KG1 (cell line): Measurements from ENCODE around the gene KIAA1755.

Experiments used
- DNase-seq: peaks from one replicate; lab custom pipeline; 2025; lab: John Stamatoyannopoulos, UW

The KIAA1755 gene

DNA sequence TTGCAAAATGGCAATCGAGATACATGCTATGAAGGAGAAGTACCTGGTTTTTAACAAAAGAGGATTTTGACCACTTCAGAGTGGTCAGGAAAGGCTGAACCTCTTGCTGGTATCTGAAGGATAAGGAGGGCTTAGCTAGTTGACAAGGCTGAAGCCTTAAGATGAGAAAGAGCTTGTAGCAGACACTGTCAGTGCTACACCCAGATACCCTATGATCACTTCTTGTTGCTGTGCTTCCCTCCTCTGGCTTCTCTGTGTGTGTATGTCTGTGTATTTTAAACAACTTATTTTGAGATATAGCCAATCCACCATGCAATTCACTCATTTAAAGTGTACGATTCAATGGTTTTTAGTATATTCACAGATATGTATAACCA, 56.6 kb downstream of the KIAA1755 start:
- DNase-seq = no peak

DNA sequence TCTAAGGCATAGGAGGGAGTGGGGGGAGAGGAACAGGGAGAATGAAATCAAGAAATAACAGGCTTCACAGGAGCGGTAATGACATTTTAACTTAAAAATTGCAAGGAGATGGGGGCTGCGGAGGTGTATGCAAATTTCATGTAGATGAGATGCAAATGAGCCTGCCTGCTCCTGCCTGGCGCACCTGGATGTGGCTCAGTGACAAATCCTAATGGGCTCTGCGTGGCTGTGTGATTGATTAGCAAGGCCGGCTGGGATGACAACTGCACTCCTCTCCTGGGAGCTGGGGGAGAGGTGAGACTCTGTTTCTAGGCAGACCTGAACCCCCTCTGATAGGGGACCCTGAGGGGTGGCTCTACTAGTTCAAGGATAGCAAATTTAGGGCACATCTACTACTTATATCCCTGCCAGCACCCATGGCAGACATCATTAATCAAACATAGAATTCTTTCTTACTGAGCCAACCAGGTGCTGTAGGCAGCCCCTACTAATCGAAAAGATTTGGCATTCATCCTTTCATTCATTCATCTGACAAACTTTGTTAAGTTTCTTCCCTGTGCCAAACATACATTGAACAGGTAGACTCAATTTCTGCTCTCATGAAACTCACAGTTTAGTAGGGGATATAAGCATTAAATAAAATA, 57.1 kb downstream of the KIAA1755 start:
- DNase-seq = no peak

DNA sequence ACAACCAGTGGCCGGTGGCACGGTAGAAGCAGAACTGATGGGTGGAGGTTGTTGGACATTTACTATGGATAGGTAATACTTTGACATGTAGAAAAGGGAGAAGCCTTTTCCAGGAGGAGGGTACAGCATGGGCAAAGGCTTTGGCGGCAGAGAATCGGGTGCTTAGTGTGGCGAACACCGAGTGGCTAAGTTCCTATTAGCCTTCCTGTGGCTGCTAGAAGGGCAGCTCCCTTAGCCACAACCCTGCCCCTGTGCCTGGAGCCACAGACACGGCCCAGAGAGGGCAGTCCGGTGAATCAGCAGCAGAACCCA, 57.6 kb downstream of the KIAA1755 start:
- DNase-seq = no peak

DNA sequence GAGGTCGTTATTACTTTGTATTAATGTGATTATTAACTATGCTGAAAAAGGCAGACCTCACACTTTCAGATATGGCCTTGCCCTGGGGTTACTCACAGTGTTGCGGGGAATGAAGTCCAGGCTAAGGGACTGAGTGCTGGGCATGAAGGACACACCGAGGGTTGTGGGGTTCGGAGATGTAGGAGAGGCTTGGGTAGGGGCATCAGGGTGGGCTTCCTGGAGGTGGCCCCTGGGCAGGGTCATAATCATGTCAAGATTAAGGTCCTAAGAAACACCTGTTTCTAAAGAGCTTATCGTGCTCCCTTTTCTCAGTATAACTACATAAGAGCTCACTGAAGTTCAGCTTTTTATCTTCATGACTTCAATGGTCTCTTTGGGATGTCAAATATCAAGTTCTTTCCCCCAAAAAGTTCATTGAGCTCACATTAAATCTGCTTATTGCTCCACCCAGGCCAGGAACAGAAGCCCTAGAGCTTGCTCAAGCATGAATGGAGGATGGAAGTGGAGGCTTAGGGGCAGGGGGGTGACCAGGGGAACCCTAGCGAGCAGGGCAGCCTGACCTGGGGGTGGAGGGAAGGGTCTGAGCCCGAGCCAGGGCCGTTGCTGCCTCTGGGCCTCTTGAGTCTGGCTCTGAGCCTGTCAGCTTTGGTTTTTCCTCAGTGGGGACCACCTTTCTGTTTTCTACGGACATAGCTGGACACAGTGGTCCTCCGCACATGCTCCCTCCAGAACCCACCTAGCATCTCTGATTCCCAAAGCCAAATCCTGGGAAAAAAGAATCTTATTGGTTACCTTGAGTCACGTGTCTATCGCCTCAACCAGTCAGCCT, 58.2 kb downstream of the KIAA1755 start:
- DNase-seq = no peak

DNA sequence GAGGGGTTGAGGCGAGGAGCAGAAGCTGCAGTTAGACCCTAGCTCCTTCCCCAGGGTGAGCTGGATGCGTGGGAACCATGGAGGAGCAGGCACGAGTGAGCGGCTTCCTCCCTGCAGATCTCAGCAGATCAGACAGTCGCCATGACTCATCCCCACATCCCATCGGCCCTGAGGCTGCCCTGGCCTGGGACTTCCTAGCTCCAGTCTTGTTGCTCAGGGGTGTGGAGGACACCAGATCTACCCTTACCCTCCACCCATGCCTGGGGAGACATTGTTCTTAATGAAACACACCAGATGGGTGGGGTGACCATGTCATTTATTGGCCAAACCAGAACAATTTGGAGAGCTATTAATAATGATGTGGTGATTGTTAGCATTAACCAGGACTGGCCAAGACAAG, 59.2 kb downstream of the KIAA1755 start:
- no peak for DNase-seq

DNA sequence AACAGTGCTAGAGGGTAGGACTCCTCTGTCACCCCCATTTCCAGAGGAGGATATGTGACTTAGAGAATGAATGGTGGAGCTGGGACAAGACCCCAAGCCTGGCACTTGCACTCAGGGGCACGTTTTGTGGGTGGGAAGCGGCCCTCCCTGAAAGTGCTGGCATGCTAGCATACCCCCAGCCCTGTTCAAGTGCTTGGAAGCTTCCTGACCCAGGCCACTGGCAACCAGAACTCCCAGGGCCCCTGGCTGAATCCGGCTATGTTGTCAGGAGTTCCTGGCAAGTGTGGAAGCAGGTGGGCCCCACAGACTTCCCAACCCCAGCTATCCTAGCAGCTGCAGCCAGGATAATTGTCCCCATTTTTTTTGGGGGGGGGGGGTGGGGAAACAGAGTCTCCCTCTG, 59.9 kb downstream of the KIAA1755 start:
- no peak for DNase-seq

DNA sequence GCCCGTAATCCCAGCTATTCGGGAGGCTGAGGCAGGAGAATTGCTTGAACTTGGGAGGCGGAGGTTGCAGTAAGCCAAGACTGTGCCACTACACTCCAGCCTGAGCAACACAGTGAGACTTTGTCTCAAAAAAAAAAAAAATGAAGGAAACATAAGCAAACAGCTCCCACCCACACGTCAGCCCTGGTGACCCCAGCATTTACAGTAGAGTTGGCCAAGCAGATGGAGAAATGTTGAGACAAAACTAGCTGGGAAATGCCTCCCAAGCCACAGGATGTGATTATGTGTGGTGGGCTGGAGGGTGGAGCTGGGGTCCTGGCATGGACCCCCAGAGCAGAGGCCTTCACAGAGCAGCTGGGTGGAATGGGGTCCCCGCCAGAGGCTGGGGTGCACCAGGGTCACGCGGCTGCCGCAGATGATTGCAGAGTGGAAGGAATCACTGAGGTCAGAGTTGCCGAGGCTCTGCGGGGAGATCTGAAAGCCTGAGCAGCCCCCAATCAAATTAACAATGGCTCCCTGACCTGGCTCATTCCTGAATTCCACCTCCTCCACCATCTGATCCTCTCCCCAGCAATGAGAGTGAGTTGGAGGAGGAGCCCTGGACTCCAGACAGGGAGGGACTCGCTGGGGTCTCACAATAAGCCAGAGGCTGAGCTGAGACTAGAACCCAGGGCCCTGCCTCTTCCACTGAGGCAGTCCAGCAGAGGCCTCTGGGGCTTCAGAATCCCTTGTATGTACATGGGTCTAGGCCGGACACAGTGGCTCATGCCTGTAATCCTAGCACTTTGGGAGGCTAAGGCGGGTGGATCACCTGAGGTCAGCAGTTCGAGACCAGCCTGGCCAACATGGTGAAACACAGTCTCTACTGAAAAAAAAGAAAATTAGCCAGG, 60.8 kb downstream of the KIAA1755 start:
- no peak for DNase-seq

DNA sequence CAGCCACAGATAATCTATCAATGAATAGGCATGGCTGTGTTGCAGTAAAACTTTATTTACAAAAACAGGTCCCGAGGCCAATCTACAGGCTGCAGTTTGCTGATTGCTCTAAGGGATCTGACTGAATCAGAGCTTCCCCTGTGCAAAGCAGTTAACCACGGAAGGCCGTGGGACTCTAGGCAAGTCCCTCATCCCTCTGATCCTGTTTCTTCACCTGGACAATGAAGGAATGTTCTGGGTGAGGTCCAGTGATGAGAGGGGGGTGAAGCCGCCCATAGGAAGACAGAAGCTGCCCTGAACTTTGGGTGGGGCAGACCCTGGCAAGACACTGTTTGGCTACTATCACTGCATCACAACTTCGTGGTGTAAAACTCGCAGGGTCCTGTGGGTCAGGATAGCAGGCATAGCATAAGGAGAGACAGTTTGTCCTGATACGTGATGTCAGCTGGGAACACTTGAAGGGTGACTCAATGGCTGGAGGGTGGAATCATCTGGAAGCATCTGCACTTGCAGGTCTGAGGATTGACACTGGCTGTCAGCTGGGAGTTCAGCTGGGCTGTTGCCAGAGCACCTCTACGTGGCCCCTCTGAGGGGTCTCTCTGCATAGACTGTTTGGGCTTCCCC, 62.2 kb downstream of the KIAA1755 start:
- DNase-seq = no peak

DNA sequence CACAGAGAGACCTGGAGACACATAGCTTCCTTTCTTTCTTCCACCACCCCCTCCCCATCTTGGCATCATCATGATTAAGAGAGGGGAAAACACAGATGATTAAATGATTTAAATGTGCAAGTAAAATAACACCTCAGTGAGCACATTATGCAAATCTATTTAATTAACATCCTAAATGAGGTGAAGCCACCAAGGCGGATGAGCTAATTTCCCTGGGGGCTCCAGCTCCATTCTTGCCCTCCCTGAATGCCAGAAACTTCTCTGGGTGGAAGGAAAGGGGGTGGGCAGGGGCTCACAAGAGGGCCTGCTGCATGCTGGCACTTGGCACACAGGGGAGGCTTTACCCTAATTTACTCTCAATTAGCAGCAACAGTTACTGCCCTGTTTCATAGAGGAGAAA, 62.9 kb downstream of the KIAA1755 start:
- no peak for DNase-seq

DNA sequence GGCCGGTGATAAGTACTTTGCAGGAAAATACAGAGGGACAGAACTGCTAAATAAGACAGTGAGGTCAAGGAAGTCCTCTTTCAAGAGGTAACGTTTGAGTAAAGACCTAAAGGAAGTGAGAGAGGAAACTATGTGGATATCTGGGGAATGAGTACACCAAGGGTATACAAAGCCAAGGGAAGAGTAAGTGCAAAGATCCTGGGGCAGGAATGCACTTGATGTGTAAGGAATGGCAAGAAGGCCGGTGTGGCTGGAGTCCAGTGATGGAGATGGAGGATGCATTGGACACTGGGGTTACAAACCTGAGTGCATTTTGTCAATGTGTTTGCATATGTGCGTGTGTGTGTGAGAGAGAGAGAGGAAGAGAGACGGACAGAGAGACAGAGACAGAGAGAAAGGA, 63.3 kb downstream of the KIAA1755 start:
- DNase-seq = no peak

DNA sequence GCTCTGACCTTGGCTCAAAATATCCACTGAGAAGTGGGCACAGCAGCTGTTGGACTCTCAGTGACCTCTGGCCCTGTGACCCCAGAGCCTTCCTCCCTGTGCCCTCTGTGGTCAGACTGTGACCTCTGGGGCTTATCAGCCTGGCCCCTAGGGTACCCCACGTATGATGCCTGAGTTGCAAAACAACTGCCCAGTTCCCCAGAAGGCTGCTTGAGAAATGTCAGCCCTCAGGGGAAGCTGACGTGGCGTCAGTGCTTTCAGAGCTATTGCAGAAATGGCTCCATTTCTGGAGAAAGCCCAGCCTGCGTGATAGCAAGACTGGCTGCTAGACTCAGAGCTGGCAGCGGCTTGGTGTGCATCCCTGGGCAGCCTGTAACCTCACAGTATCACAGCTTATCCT, 63.9 kb downstream of the KIAA1755 start:
- DNase-seq = no peak

DNA sequence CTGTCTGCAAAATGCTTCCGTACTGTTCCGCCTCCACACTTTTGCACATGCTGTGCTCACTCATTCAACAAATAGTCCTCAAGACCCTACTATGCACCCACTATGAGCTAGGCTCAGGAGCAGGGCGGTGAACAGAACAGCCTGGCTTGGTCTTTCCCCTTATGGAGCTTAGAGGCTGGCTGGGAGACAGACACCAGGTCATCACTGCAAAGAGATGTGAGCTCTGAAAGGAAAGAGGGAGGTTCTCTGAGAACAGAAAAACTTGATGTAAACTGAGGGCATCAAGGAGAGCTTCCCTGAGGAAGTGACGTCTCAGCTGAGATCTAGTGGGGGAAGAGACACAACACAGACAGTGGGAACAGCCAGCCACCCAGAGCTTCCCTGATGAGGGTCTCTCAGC, 64.5 kb downstream of the KIAA1755 start:
- no peak for DNase-seq

DNA sequence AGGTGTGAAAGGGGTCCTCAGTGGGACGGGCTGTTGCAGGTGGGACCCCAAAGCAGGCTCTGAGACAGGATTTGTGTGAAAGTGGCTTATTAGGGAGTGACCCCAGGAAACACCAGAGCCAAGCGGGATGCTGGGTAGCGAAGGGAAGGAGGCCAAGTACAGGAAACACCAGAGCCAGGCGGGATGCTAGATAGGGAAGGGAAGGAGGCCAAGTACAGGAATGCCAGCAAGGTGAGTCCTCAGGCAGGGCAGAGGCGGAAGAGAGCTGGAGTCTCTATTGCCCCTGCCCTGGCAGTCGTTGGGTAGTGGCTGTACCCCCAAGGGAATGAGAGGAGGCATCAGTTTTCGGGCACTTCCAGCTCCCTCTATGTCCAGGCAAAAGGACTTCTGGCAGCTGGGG, 65.0 kb downstream of the KIAA1755 start:
- DNase-seq = no peak

DNA sequence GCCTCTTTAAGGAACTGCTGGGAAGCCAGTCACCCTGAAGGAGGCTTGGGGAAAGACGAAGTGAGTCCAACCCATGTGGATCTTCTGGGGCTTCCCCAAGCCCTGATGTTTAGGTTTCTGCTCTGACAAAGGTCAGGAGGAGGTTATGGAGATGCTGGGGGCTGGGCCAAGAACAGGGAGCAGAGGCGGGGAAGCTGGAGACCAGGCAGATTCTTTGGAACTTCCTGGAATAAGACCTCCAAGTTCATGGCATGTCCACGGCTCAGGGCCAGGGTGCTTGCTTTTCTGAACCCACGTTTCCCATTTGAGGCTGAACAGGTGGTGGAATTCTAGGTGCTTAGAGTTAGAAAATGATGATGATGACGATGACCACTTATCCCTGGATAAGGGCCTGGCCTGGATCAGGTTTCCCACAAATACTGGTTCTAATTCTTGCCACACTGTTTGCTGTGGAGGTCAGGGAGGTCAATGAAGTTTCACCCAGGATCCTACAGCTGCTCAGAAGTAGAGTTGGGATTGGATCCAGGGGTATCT, 65.5 kb downstream of the KIAA1755 start:
- no peak for DNase-seq

DNA sequence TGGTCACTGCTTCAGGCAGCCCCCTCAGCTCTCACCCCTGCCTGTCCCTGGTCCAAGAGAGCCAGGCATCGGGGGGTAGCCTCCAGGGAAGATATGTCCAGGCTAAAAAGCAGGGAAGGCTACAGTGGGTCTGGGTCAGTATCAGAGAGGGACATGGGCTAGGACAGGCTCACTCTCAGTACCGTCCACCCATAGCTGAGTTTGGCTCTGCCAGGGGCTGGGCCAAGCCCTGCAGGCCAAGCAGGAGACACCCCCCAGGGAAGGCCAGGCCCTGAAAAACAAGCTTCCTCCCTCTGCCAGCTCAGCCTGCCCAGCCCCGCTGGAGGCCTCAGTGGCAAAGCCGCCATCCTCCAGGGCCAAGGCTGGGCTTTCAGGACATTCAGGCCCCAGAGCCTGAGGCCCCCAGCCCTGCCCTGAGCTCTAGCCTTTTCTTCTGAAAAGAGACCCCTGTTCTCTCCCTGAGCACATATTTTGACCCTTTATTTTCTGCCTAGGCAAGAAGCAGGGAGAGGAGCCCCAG, 66.9 kb downstream of the KIAA1755 start:
- DNase-seq = no peak

DNA sequence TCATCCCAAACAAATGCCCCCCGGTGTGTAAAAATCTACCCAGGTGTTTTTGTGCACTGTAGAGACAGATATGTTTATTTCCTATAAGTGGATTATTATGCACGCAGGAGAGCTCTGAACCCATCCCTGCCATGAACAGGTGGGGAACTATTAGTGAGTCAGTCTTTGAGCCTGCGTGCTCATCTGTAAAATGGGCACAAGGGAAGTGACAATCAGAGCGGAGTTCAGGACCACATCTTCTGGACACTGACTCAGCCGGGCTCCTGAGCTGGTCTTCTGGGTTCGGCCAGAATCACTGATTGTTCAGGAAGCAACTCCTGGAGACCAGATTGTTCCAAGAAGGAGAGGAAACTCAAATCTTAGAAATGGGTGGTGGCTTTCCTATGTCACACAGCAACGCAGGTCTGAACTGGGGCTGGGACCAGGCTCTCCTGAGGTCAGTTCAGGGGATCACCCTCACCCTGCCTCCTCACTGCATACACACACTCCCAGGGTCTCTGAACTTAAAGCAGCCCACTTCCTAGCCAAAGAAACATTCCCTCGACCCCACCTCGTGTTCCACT, 68.1 kb downstream of the KIAA1755 start:
- no peak for DNase-seq

DNA sequence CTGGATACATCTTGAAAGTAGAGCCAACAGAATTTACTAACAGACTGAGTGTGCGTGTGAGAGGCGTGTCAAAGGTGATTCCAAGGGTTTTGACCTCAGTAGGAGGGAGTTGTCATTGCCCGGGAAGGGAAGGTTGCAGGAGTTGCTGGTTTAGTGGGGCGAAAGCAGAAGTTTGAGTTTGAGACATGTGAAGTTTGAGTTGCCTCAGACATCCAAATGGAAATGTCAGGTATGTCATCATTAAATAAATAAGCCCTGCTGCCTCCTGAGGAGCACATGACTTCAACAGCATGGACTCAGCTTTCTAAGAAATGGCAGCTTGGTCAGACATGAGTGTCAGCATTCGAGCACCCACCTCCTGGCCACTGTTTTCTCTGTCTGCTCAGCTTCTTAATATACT, 68.9 kb downstream of the KIAA1755 start:
- no peak for DNase-seq

DNA sequence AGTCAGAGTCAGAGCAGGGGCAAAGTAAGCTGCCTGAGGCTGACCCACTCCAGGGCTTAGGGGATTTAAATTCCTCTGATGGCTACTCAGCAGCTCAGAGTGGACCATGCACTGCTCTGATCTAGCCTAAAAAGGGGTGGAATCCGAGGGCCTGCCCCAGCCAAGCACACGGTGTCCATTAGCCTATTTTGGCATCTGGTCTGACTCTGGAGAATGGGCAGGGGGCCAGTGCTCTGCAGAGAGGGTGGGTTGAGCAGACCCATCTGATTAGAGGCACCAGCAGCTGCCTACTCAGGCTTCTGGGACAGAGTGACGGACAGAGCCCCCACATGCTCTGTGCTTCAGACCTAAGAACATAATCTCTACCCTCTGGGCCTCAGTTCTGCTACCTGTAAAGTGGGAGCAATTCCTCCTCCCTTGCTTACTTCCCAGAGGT, 69.6 kb downstream of the KIAA1755 start:
- no peak for DNase-seq

DNA sequence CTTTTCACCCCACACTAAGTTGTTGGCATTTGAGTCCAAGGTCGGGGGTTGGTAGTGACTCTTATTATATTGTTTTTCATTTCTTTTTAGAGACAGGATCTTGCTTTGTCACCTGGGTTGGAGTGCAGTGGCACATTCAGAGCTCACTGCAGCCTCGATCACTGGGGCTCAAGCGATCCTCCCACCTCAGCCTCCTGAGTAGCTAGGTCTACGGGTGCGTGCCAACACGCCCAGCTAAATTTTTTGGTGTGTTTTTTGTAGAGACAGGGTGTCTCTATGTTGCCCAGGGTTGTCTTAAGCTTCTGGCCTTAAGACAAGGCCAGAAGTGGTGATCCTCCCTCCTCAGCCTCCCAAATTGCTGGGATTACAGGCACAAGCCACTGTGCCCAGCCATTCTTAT, 70.4 kb downstream of the KIAA1755 start:
- DNase-seq = no peak

DNA sequence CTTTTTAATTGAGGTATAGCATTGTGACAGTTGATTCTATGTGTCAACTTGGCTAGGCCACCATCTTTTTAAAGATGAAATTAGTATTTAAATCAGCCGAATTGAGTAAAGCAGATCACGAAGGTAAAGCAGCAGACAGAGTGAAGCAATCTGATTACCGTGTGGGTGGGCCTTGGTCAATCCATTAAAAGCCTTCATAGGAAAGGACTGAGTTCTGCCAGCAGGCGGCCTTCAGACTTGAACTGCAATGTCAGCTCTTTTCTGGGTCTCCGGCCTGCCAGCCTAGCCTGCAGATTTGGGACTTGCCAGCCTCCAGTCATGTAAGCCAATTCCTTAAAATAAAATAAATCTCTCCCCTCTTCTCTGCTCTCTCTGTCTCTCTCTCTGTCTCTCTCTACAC, 73.0 kb downstream of the KIAA1755 start:
- DNase-seq = no peak

DNA sequence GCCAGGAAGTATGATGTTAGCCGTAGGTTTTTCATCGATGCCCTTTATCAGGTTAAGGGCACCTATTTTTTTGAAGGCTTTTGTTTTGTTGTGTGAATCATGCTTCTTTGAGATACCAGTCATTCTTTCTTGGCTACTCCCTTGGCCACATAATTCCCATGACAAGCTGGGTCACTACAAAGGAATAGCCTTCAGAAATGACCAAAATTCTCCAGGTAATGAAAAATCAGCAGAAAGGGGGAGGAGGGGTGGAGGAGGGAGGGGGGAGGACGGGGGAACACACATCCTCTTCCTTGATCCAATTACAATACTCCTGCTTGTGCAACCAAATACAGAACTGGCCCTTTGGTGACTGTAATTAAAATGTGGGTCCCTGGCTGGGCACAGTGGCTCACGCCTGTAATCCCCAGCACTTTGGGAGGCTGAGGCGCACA, 73.7 kb downstream of the KIAA1755 start:
- no peak for DNase-seq

DNA sequence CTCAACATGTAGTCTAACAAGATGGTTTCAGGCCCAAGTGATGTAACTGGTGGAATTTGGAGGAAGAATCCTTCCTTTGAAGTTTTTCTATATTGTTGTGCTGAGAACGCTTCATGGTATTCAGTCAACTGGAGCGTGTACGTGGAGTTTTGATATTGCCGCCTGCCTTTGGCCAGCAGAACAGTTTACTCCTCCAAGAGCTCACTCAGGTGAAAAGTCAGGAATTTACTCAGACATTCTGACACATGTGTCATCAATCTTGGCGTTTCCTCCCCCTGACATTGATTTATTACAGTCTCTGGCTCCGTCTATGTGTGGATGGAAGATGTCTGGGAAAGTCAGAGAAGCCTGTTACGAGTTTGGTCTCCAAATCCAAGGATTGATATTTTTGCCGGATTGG, 76.4 kb downstream of the KIAA1755 start:
- DNase-seq = no peak
